Stimulated activated naive CD8-positive, alpha-beta T cell treated with anti-CD3 and anti-CD28 coated beads, Interleukin-15, Interleukin-2, amounts not matched to agents 100 ng/mL and 50 ng/mL, for 24 hours (primary cell): ENCODE measurements around the gene CYTH2.

ENCODE experiments used
- H3K27ac Mint-ChIP-seq: one replicate; pipeline ENCODE4 v1.8.0; 2021; ENCODE audit warnings: mild to moderate bottlenecking, mixed read lengths
- H3K27me3 Mint-ChIP-seq: one replicate; pipeline ENCODE4 v1.8.0; 2021; ENCODE audit warnings: mixed read lengths
- H3K36me3 Mint-ChIP-seq: one replicate; pipeline ENCODE4 v1.8.0; 2021; ENCODE audit warnings: low read depth, mixed read lengths
- H3K4me1 Mint-ChIP-seq: one replicate; pipeline ENCODE4 v1.8.0; 2021; ENCODE audit warnings: low read depth, mixed read lengths
- H3K4me3 Mint-ChIP-seq: one replicate; pipeline ENCODE4 v1.8.0; 2021; ENCODE audit warnings: mild to moderate bottlenecking, mixed read lengths
- H3K9me3 Mint-ChIP-seq: one replicate; pipeline ENCODE4 v1.8.0; 2021; ENCODE audit warnings: mixed read lengths

Gene CYTH2

DNA sequence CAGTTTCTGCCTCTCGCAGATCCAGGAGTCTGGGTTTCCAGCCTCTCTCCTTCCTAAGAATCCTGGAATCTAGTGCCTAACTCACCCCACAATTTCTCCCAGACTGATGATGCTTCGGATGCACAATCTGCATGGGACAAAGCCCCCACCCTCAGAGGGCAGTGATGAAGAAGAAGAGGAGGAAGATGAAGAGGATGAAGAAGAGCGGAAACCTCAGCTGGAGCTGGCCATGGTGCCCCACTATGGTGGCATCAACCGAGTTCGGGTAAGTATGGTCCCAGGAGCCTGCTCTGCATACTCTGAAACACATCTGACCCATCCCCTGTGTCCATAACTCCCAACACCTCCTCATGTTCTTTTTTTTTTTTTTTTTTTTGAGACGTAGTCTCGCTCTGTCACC is 22.6 kb upstream of the CYTH2 start:
- Mint-ChIP-seq H3K36me3 (peaks cover 45% of the 10 kb centered on the region), H3K4me3 (peak overlapping the region; percentile 88), H3K4me1 (peaks cover 38% of the 10 kb centered on the region), H3K27ac (peak overlapping the region; percentile 95), H3K9me3 (no peaks in the 10 kb centered on the region), H3K27me3 (peaks cover 18% of the 10 kb centered on the region)

DNA sequence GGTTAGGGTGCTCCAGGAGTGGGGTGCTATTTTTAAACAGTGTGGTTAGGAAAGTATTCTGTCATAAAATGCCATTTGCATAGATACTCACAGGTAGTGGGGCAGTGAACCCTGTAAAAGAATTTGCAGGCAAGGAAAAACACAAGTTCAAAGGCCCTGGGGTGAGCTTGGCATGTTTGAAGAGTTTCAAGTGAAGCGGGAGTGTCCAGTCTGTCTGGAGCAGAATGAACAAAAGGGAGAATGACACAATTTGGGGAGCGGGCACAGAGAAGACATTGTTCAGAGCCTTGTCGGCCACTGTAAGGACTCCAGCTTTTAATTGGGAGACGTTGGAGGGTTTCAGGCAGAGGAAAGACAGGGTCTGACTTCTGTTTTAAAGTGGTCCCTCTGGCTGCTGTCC is 20.6 kb upstream of the CYTH2 start:
- Mint-ChIP-seq H3K27me3 (peaks cover 10% of the 10 kb centered on the region), H3K9me3 (no peaks in the 10 kb centered on the region), H3K27ac (no peak overlapping the region), H3K4me3 (no peak overlapping the region), H3K4me1 (peaks cover 38% of the 10 kb centered on the region), H3K36me3 (peaks cover 52% of the 10 kb centered on the region)

GRCh38 chr19:48450441-48450840 is 18.7 kb upstream of the CYTH2 start:
- Mint-ChIP-seq H3K9me3 (no peaks in the 10 kb centered on the region), H3K36me3 (peaks cover 61% of the 10 kb centered on the region), H3K27me3 (no peaks in the 10 kb centered on the region), H3K27ac (no peak overlapping the region), H3K4me3 (no peak overlapping the region), H3K4me1 (peaks cover 24% of the 10 kb centered on the region)

- Mint-ChIP-seq H3K4me3 (no peak overlapping the region), H3K36me3 (peaks cover 60% of the 10 kb centered on the region), H3K27ac (no peak overlapping the region), H3K9me3 (no peaks in the 10 kb centered on the region), H3K4me1 (peaks cover 21% of the 10 kb centered on the region), H3K27me3 (no peaks in the 10 kb centered on the region)
Measured at GRCh38 chr19:48450863-48451262, 18.3 kb upstream of the CYTH2 start.

DNA sequence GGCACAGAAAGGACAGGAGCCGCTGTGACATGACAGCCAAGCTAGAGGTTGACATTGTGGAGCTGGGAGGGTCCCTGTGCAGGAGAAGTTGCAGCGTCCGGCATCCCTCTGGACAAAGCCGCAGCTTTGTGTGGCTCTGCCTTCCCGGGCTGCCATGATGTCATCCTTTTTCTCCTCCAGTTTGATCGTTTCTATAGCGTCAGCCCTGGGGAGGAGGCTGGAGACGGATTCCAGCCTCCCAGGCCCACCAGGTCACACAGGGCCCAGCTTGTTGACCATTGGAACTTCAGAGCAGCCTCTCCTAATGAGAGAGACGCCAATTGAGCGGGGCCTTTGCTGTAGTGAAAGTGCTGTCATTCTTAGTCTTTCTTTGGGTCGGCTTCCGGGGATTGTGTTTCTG is 17.5 kb upstream of the CYTH2 start:
- H3K4me1 Mint-ChIP-seq: peaks cover 14% of the 10 kb centered on the region
- peaks cover 53% of the 10 kb centered on the region for H3K36me3 Mint-ChIP-seq
- no peaks in the 10 kb centered on the region for H3K27me3 Mint-ChIP-seq

DNA sequence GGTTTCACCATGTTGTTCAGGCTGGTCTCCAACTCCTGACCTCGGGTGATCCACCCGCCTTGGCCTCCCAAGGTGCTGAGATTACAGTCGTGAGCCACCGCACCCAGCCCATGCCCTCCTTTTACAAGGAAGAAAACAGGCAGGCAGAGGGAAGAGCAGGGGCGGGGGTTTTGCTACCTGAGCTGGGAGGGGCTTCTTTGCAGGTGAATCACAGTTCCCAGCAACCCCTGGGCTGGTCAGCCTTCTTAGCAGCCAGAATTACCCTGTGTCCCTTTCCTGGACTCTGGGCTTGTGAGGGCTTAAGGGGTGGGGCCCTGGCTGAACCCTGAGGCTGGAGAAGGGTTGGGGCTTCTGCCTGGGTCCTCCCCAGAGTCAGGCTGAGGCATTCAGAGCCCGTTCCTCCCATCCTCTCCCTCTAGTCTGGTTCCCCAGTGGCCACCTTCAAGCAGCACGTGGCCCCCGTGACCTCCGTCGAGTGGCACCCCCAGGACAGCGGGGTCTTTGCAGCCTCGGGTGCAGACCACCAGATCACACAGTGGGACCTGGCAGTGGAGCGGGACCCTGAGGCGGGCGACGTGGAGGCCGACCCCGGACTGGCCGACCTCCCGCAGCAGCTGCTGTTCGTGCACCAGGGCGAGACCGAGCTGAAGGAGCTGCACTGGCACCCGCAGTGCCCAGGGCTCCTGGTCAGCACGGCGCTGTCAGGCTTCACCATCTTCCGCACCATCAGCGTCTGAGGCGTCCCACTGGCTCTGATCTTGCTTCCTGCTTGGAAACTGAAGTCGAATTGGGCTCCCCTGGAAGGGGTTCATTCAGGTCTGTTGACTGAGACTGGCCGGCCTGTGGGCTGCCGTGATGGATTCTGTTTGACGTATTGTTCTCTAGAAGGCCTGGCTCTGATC is 16.6 kb upstream of the CYTH2 start:
- Mint-ChIP-seq H3K4me3 (no peak overlapping the region), H3K36me3 (peaks cover 56% of the 10 kb centered on the region), H3K27ac (no peak overlapping the region), H3K27me3 (no peaks in the 10 kb centered on the region), H3K9me3 (no peaks in the 10 kb centered on the region), H3K4me1 (peaks cover 9% of the 10 kb centered on the region)

More for the DNA sequence above, 17.5 kb upstream of the CYTH2 start:
- Mint-ChIP-seq H3K27ac (no peak overlapping the region), H3K4me3 (no peak overlapping the region), H3K9me3 (no peaks in the 10 kb centered on the region)

DNA sequence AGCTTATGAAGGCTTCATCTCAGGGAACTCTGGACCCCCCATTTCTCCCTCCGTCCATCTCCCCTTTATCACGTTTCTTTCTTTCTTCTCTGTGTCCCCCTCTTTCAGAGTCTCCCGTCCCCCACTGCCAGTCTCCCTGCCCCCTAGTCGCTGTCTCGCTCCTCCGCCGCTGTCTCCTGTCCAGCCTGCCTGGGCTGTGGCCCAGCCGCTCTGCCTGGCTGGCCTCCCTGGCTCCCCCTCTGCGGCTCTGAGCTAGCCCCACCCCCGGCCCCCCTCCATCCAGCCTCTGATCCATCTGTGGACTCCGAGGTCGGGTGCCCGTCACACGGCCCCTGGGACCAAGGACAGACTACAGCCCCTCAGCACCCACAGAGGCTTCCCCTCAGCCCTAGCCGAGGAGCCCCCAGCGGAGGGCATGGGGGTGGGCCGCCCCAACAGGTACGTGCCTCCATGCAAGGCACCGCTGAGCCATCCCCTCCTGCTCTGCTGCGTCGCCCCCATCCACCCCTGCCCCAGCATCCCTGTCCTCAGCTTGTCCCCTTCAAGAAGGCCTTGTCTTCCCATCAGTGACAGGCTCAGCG is 14.9 kb upstream of the CYTH2 start:
- Mint-ChIP-seq H3K27me3 (no peaks in the 10 kb centered on the region), H3K27ac (no peak overlapping the region), H3K4me1 (no peaks in the 10 kb centered on the region), H3K4me3 (no peak overlapping the region), H3K9me3 (no peaks in the 10 kb centered on the region), H3K36me3 (peaks cover 49% of the 10 kb centered on the region)

DNA sequence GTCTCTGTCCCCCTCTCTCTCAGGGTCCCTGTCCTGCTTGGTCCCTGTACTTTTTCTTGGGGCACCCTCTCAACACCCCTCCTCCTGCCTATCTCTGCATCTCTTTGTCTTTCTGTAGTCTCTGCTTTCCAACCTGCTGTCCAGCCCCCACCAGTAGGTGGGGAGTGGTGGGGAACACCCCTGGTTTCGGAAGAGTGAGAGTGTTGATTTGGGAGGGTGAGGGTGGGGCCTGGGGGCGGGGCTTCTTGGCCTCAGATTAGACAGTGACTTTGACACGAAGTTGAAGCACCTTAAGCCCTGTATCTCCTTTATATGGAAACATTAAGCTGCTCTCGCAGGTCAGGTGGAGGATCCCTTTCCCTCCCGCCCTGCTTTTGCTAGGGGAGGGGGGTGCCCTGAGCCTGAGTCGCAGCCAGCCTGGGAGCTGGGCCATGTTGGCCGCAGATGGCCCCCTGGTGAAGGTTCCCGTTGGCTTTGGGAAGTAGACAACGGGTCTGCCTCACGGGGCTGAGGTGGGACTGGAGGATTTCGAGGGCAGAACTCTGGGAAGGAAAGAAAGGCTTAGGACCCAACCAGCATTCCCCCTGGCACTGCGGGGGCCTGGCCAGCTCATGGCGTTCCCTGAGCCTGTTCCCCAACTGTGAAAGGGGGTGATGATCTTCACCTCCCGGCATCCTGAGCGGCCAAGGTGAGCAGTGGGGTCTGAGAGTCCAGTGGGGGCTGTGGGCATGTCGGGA is 13.8 kb upstream of the CYTH2 start, which contains the start of gene KCNJ14:
KCNJ14 (plus strand) TSS at position 404 of the 737 bp plus-strand sequence. CDS start 6,151 bp downstream, outside the sequence.
- Mint-ChIP-seq H3K27ac (no peak within 1 kb of the TSS), H3K27me3 (no peaks in the 10 kb centered on the region), H3K36me3 (peaks cover 44% of the 10 kb centered on the region), H3K4me3 (no peak within 1 kb of the TSS), H3K4me1 (no peaks in the 10 kb centered on the region), H3K9me3 (no peaks in the 10 kb centered on the region)

DNA sequence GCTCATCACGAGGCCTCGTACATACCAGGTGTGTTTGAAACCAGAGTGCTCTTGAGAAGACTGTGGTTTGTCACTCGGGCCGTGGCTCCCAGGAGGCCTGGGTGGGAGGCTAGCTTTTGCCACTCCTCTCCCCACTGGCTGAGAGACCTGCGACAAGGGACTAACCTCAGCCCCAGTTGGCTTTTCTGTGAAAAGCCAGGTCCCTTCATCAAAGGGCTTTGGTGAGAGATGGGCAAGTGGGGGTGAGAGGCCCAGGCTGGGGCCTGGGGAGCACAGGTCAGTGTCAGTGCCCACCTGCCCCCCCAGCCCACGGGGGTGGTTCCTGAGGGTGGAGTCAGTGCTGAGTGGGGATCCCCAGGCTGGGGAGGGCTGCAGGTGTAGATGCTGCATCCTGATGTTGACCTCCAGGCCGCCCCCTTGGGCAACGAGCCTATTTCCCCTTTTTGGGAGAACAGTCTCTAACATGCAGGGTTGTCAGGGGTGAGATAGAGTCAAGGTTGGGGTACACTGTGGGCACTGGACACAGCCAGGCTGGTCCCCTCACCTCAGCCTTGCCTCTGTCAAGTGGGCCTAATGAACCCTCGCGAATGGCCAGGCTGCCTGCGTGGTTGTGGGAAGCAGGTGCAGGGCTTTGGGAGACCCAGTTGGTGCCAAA is 13.1 kb upstream of the CYTH2 start:
- H3K4me1 Mint-ChIP-seq: no peaks in the 10 kb centered on the region
- H3K36me3 Mint-ChIP-seq: peaks cover 43% of the 10 kb centered on the region
- H3K9me3 Mint-ChIP-seq: no peaks in the 10 kb centered on the region
- H3K27me3 Mint-ChIP-seq: no peaks in the 10 kb centered on the region
- H3K27ac Mint-ChIP-seq: no peak overlapping the region
- no peak overlapping the region for H3K4me3 Mint-ChIP-seq

DNA sequence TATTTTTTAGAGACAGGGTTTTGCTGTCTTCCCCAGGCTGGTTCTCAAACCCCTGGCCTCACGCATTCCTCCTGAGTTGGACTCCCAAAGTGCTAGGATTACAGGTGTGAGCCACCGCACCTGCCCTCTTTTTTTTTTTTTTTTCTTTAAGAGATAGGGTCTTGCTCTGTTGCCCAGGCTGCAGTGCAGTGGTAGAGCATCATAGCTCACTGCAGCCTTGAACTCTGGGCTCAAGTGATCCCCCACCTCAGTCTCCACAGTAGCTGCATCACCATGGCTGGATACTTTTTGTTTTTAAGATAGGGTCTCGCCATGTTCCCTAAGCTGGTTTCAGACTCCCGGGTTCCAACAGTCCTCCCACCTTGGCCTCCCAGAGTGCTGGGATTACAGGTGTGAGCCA is 12.3 kb upstream of the CYTH2 start:
- Mint-ChIP-seq H3K27me3 (no peaks in the 10 kb centered on the region), H3K27ac (no peak overlapping the region), H3K4me3 (no peak overlapping the region), H3K36me3 (peaks cover 35% of the 10 kb centered on the region), H3K9me3 (no peaks in the 10 kb centered on the region), H3K4me1 (no peaks in the 10 kb centered on the region)

- Mint-ChIP-seq H3K27ac (no peak overlapping the region), H3K27me3 (no peaks in the 10 kb centered on the region), H3K4me3 (no peak overlapping the region), H3K4me1 (no peaks in the 10 kb centered on the region), H3K9me3 (no peaks in the 10 kb centered on the region), H3K36me3 (peaks cover 32% of the 10 kb centered on the region)
Measured at GRCh38 chr19:48458016-48458415, 11.2 kb upstream of the CYTH2 start.

DNA sequence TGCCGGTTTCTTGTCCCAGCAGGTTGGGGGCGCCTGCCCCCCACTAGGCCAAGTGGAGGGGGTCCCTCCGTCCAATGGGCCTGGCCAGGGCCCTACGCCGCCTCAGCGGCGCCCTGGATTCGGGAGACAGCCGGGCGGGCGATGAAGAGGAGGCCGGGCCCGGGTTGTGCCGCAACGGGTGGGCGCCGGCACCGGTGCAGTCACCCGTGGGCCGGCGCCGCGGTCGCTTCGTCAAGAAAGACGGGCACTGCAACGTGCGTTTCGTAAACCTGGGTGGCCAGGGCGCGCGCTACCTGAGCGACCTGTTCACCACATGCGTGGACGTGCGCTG is 7.6 kb upstream of the CYTH2 start:
- Mint-ChIP-seq H3K9me3 (no peaks in the 10 kb centered on the region), H3K27ac (no peak overlapping the region), H3K4me3 (no peak overlapping the region), H3K27me3 (no peaks in the 10 kb centered on the region), H3K4me1 (peaks cover 4% of the 10 kb centered on the region), H3K36me3 (peaks cover 30% of the 10 kb centered on the region)

- H3K4me3 Mint-ChIP-seq: no peak overlapping the region
Measured at GRCh38 chr19:48461982-48462655, 7.0 kb upstream of the CYTH2 start.

GRCh38 chr19:48465215-48465614 is 4.0 kb upstream of the CYTH2 start:
- peaks cover 13% of the 10 kb centered on the region for H3K36me3 Mint-ChIP-seq
- no peaks in the 10 kb centered on the region for H3K27me3 Mint-ChIP-seq
- peaks cover 23% of the 10 kb centered on the region for H3K4me1 Mint-ChIP-seq
- H3K9me3 Mint-ChIP-seq: no peaks in the 10 kb centered on the region
- no peak overlapping the region for H3K27ac Mint-ChIP-seq
- no peak overlapping the region for H3K4me3 Mint-ChIP-seq

More at GRCh38 chr19:48461982-48462655, 7.0 kb upstream of the CYTH2 start:
- no peaks in the 10 kb centered on the region for H3K9me3 Mint-ChIP-seq
- H3K27me3 Mint-ChIP-seq: no peaks in the 10 kb centered on the region
- peaks cover 27% of the 10 kb centered on the region for H3K36me3 Mint-ChIP-seq
- no peak overlapping the region for H3K27ac Mint-ChIP-seq
- H3K4me1 Mint-ChIP-seq: peaks cover 4% of the 10 kb centered on the region
